NOMO-1 treated with dmso at 0.1 percent for 144 hours (cell line): ENCODE data around the gene PKD1.
A peak's percentile ranks its signal among the peaks of the same experiment; 100 is the strongest.

Source experiments
- DNase-seq: peaks from one replicate; lab custom pipeline; 2025; ENCODE audit not compliant: unreplicated experiment; lab: John Stamatoyannopoulos, UW

PKD1 gene

GRCh38 chr16:2056077-2056476, 79.6 kb downstream of the PKD1 start:
- DNase-seq = no peak

DNA sequence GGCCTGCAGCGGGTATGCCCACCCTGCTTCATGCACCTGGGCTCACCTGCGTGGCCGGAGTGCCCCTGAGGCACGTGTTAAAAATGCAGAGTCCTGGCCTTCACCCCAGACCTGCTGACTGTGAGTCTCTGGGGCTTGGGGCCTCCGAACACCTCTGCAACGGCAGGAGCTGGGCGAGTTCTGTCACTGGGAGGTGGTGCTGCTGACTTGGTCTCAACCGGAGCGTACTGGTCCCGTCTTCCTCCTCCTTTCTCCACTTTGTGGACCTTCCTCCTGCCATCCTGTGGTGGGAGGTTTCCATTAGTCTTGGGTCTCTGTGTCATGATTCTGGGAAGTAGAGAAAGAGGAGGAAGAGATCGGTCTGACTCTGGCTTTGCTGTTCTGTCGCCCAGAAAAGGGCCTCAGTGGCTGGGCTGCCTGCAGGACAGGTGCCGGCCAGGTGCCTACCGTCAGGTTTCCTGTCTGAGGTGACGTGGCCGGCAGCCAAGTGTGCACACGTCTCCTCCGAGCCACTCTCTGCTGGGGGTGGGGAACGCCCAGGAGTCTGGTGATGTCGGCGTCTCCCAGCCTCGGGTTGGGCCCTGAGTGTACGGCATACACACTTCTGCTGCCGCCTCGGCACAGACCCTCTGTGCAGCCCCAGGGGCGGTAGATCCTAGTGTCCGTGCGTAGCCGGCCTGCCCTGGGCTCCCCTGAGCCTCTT, 81.0 kb downstream of the PKD1 start:
- DNase-seq = no peak

GRCh38 chr16:2053897-2054296, 81.8 kb downstream of the PKD1 start:
- DNase-seq = no peak

- no peak for DNase-seq
Measured at GRCh38 chr16:2053211-2053610, 82.5 kb downstream of the PKD1 start.

DNA sequence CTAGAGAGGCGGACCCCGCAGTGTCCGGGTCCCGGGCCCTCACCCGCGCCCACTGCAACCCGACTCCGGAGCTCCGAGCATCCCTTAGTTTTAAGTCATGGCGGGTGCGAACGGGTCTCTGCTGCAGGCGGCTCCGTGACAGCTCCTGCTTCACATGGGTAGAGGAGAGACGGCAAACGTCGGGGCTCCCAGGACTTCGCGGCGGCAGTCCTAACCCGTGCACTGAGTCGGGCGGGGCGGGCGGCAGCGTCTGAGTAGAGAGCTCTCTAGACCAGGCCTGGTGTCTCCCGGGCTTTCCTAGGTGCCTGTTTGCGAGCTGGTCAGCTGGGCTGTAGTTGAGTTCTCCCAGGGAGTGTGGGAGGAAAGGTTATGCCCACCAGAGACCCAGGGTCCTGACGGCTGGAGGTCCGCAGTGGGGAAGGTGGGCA, 87.6 kb downstream of the PKD1 start:
- DNase-seq = no peak

DNA sequence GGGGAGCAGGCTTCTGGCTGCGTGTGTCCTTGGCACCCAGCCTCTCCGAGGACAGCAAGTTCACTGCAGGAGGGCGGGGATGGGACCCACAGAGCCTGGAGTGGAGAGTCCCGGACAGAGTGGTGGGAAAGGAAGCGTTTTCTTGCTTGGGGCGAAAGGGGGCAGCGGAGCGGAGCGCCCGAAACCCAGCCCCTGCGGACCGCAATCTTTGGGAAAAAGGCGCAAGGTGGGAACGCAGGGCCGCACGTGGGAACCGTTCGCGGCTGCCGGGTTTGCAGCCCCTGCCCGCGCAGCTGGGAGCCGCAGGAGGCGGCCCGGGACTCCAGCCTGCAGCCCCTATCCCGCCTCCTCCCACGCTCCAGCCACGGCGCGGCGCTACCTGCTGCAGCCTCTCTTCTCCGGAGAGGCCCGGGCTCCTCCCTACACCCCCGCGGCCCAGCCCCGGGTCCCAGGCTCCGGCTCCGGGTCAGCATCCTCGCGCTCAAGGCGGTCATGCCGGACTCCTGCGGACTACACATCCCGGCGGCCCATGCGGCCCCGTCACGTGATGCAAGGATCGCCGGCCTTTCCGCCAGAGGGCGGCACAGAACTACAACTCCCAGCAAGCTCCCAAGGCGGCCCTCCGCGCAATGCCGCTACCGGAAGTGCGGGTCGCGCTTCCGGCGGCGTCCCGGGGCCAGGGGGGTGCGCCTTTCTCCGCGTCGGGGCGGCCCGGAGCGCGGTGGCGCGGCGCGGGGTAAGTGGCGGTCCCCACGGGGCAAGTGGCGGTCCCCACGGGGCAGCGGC, 88.2 kb downstream of the PKD1 start, which contains the start of the genes NTHL1 and TSC2:
TSS of gene NTHL1 (minus strand) at position 505 of the 786 bp plus-strand sequence. CDS start at position 494, 11 bp downstream.
TSS of gene TSC2 (plus strand) at position 656 of the 786 bp plus-strand sequence. CDS start 631 bp downstream, outside the sequence.
- DNase-seq = peak; percentile 95

DNA sequence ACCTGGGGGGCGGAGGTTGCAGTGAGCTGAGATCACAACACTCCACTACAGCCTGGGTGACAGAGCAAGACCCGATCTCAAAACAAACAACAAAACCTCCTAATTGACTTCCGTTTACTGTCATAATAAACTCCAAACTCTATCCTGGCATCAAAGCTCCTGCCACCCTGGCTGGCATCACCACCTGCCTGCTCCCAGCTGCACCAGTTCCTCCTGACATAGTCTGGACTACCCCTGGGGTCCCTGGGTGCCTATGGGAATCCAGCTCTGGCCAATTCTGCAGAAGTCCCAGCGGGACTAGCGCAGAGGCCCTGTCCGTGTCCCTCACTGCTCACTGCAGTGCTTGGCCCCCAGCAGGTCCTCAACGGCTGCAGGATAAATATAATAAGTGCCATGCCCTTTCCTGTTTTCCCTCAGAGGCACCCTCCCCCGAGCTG, 88.8 kb downstream of the PKD1 start:
- no peak for DNase-seq

- no peak for DNase-seq
Measured at GRCh38 chr16:2045965-2046892, 89.5 kb downstream of the PKD1 start.

DNA sequence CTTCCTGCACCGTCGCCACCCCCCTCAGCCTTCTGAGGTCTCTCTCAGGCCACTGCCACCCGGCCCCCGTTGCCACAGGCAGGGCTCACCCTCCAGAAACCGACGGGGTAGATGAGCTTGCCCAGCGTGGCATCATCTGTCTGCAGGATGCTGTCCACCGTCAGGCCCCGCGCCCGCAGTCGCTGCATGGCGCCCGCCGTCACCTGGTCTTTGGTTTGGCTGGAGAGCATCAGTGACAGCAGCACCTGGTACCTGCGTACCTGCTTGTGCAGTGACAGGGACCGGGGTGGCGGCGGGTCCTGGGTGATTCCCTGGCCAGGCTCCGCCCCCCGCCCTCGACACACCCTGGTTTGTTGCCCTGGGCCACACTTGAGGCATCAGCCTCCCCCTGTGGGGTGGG, 91.2 kb downstream of the PKD1 start:
- DNase-seq = no peak

- no peak for DNase-seq
Measured at GRCh38 chr16:2043667-2044451, 91.8 kb downstream of the PKD1 start.

GRCh38 chr16:2042986-2043666, 92.6 kb downstream of the PKD1 start:
- no peak for DNase-seq

DNA sequence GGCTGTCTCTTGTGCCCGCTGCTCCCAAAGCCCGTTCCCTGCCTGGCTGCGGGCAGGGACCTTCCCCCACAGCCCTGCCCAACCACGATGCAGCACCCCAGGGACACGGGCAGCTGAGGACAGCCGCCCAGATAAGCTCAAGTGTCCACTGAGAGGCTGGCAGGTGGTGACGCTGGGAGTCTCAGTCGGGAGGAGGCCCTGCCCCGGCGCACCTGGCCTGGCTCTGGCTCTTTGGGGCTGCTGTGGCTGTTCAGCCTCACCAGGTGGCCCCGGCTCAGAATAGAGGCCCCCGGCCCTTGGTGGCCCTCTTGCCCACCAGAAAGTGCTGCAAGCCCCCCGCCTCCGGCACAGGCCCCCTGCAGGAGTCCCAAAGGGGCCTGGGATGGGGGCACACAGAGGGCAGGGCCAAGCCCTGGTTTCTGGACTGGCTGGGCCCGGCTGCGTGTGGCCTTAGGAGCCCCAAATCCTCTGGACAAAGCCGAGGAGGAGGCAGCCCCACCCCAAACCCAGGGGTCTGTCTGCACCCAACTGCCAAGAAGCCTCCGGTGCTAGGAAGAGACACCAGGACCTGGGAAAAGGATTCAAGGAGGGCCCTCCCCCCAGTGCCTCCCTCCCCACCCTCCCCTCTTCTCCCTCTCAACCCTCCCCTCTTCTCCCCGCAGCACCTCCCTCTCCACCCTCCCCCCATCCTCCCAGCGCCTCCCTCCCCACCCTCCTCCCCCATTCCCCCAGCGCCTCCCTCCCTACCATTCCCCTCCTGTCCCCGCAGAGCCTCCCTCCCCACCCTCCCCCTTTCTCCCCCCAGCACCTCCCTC, 93.3 kb downstream of the PKD1 start:
- no peak for DNase-seq

GRCh38 chr16:2040787-2041522, 94.7 kb downstream of the PKD1 start:
- DNase-seq = no peak

DNA sequence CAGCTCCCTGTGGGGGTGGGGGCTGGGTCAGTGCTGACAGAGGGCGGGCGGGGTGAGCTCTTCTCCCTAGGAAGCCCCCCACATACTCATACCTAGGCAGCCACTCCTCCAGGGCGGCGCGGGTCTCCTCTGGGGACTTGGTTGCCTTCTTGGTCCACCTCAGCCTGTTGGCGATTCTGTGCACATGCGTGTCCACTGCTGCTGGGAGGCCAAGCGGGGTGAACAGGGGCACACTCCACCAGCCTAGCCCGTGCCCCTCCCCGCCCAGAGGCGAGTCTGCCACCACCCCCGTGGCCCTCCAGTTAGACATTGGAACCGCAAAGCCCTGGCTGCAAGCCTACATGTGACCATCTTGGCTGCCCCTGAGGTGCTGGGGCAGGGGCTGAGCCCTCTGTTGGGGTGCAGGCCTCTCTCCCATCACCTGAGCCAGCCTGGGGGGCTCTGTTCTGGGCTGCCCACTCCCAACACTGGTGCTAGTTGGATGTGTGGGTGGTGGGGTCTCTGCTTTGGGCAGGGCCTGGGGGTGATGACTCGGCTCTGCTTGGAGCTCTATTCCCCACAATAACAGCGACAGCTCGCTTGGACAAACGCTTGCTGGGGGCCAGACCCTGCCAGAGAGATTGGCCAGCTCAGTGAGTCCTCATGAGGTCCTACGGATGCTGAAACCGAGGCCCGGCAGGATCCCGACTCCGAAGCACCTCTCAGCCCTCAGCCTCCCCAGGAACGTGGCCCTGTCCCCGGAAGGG, 95.5 kb downstream of the PKD1 start:
- no peak for DNase-seq

- no peak for DNase-seq
Measured at GRCh38 chr16:2039274-2040031, 96.2 kb downstream of the PKD1 start.
